GM08714 (cell line): ENCODE results near the gene LINC00305.

ENCODE experiments used
- H3K4me3 ChIP-seq: fragments of 200-500 bp; sonication (Bioruptor generic); 2 replicates; pipeline ENCODE4 v1.5.1; 2014; ENCODE audit warnings: mild to moderate bottlenecking, low read length, inconsistent platforms
- ZNF274 ChIP-seq: IDR thresholded peaks from 2 replicates; pipeline ENCODE4 v1.6.1; 2012; ENCODE audit warnings: mild to moderate bottlenecking, low read depth, low read length

LINC00305 gene

DNA sequence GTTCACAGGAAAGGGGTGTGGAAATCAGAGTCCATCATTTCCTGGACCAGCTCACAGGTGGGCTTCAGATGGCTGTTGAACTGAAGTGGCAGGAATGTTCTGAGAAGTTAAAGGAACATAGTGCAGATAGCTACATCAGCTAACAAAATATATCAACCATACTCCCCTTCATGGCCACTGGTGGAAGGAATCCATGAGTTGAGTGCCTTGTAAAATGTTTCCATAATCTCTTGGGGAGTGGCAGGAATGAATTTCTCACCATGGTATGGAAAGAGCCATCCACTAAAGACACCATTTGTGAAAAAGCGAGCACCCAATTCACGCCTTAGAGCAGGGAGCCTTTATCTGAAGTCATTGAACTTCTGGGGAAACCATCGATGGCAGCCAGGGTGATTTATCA, at the start of gene LINC00305:
LINC00305 (minus strand) TSS at position 101 of the 400 bp plus-strand sequence.
- H3K4me3 ChIP-seq: no peak within 1 kb of the TSS
- TF ChIP-seq ZNF274: no peak

DNA sequence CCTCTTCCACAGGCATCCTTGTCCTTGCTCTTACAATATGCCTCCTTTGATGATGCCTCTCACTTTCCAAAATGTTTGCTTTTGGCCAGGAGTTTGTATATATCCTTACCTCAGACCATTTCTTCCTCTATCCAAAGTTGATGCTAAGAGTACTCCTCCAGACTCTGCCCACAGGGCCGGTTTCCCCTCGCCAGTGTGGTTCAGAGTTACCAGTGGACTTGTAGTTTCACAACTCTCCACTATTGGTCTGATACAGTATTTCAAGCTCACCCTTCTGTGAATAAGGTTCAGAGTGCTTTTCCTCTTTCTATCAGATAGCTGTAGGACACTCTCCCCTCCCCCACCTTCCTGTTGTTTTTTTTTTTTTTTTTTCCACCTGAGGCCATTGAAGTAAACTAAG, 42.2 kb upstream of the LINC00305 start:
- H3K4me3 ChIP-seq: no peak overlapping the region
- no peak for TF ChIP-seq ZNF274

DNA sequence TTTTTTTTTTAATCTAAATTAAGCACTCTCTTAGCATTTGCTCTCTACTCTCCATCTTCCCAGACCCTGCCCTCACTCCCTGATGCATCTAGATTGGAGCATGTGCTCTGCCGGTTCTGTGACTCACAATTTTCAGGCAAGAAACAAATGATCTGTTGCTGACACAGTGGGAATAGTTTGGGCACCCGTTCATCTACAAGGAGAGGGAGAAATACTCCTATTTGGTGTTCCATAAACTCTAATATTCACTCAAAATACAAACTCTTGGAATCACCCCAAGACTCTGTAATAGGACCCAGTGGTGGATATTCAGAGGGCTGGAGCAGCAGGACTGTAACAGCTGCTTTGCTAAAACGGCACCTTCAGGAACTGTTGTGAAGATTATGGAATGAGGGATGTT, 37.1 kb upstream of the LINC00305 start:
- no peak overlapping the region for H3K4me3 ChIP-seq
- no peak for TF ChIP-seq ZNF274

DNA sequence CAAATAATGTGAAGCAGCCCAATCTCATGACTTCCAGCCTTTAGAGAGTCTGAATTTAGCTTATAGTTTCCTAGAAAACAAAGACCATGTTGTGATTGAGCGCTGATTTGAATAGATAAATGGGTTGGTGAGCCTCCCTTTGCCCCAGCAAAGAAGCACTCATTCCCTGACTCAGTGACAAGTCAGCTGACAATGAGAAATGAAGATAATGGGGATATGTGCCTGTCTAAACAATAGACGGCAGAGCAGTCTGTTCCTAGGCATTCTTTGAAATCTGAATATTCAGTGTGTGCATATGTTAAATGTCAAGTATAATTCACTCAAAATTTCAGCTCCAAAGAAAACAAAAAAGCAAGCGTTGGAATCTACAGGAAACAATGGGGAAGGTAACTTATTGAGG, 34.8 kb upstream of the LINC00305 start:
- H3K4me3 ChIP-seq: no peak overlapping the region
- TF ChIP-seq ZNF274: no peak

- TF ChIP-seq ZNF274: no peak
- no peak overlapping the region for H3K4me3 ChIP-seq
Observed at GRCh38 chr18:64180617-64181016, 31.7 kb upstream of the LINC00305 start.

DNA sequence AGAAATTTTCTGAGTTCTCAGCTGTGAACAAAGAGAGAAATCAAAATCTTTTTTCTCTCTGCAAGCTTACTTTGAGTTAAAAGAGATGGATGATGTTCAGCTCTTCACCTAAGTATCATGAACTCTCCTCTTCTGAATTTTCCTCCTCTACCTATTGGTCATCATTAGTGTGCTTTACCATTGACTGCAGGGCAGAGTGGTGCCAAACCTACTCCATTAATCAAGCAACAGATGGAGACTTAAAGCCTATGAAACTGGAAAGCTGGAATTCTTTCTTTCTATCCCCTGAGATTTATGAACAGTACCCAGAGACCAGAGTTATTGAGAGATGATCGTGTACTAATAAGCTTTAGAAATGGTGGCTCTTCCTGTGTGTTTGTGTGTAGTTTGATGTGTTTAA, 31.3 kb upstream of the LINC00305 start:
- no peak overlapping the region for H3K4me3 ChIP-seq
- no peak for TF ChIP-seq ZNF274

DNA sequence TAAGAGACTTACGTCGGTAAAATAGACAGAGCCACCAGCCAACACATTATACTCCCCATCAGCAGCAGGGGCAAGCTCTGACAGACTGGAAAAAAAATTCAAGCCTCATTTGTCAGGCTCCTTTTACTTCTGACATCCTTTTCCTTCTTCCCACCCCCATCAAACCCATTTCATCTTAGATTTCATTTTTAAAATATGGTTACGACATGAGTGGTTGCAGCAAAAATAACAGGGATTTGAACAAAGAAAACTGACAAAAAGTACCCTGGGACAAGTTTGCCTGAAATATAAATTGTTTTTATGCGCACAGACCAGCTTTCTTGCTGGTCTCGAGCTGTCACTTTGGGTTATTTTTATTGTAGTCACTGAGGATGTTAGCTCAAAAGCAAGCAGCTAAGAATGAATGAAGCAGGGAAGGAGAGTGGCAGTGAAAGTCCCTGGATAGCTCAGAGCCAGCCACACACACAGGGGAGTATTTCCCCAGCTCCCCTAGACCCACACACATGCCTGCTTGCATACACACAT, 30.7 kb upstream of the LINC00305 start:
- TF ChIP-seq ZNF274: no peak

DNA sequence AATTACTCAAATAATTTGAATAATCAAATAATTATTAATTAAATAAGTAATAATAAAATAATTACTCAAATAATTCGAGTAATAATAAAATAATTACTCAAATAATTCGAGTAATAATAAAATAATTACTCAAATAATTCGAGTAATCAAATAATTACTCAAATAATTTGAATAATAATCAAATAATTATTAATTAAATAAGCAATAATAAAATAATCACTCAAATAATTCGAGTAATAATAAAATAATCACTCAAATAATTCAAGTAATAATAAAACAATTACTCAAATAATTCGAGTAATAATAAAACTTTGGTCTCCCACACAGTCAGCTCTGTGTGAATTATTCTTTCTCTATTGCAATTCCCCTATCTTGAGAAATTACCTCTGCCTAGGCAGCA, 30.0 kb upstream of the LINC00305 start:
- H3K4me3 ChIP-seq: no peak overlapping the region
- TF ChIP-seq ZNF274: no peak

More for the DNA sequence above, 30.7 kb upstream of the LINC00305 start:
- H3K4me3 ChIP-seq: no peak overlapping the region

GRCh38 chr18:64175432-64175831, 26.5 kb upstream of the LINC00305 start:
- no peak overlapping the region for H3K4me3 ChIP-seq
- no peak for TF ChIP-seq ZNF274

DNA sequence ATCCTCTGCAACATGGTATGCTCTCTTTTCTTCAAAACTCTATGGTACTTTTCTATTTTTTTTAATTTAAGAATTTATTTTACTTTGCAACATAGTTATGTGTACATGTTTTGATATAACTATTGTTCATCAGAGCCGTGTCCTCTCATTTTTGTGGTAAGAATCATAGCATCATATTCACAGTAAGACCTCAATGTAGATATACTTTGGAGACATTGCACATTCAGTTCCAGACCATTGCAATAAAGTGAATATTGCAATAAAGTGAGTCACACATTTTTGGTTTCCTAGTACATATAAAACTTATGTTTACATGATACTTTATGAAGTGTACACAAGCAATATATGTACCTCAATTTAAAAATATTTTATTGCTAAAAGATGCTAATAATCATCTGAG, 22.7 kb upstream of the LINC00305 start:
- TF ChIP-seq ZNF274: no peak
- no peak overlapping the region for H3K4me3 ChIP-seq

GRCh38 chr18:64167408-64167925, 18.6 kb upstream of the LINC00305 start:
- no peak for TF ChIP-seq ZNF274

DNA sequence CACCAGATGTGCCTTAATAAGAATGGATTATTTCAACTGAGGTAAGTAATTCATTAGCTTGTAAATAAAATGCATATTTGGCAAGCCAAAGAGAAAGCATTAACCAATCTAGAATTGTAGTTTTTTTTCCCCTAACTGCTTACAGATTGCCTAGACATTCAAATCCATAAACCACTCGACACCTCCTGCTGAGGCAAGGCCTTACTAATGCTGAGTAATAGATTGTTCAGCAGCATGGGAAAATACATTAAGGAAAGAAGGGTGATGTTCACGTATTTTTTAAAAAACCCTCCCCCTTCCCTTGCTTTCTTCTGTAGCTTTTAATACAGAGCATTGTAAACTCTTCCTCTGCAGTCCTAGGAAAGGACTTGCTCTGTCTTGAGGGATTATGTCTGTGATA, 17.0 kb upstream of the LINC00305 start:
- H3K4me3 ChIP-seq: no peak overlapping the region
- no peak for TF ChIP-seq ZNF274

More at GRCh38 chr18:64167408-64167925, 18.6 kb upstream of the LINC00305 start:
- H3K4me3 ChIP-seq: no peak overlapping the region

DNA sequence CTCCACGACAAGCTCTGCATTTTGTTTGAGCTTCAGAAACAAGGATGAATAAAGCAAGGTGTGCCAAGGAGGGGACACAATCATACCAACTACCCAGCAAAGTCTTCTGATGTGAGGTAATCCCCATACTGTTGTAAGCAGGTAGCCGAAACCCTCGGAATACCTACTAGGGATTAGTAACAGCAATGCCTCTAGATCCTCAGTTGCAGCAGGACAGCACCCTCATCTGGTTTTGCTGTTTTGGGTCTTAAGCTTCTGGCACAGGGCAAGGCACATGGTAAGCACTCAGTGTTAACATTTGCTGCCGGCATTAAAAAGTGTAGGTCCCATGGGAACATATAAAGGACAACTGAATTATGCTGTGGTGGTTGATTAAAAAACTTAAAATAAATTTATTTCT, 16.0 kb upstream of the LINC00305 start:
- H3K4me3 ChIP-seq: no peak overlapping the region
- no peak for TF ChIP-seq ZNF274

DNA sequence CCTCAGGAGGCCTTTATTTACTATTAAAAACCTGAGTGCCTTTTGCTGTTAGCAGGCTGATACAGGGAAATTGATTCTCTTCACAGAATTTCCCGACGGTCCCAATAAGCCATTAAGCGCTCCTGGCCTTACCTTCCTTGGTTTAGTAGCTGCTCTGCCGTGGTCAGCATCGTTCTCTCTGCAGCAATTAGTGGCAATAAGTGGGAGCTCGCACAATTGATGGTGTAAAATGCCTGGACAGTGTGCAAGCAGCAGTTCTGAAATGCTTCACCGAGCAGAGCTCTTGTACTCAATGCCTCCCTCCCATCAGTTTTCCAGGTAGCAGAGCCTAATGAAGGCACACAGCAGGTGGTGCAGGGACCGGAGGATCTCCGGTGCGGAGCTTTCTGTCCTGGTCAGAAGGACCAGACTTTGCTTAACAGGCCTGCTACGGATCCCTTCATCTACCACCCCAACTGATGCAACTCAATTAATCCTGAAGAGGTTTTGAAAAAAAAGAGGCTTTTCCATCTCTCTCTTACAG, 1.1 kb upstream of the LINC00305 start:
- H3K4me3 ChIP-seq: no peak overlapping the region
- TF ChIP-seq ZNF274: no peak

DNA sequence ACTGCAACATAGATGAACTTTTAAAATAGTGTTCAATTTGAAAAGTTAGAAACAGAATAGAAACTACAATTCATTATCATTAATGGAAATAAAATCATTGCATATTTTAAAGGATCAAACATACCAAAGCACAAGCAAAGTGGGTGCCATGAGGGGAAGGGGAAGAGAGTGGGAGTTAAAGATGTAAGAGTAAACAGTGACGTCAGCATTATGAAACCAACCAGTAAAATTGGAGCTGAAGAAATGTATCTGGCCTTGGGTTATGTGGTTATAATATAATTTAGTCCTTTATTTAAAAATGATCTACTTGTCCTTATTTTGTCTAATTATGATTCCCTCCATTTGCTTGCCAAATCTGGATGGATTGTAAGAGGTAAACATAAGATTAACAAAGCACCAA, 6.0 kb downstream of the LINC00305 start:
- H3K4me3 ChIP-seq: no peak overlapping the region
- no peak for TF ChIP-seq ZNF274

GRCh38 chr18:64137914-64138313, 11.0 kb downstream of the LINC00305 start:
- H3K4me3 ChIP-seq: no peak overlapping the region
- no peak for TF ChIP-seq ZNF274
